IMR-90 (cell line): Measurements from ENCODE around the gene UCP3. TPM values are rescaled to one million over a fixed set of nuclear protein-coding genes. Genes with fewer than 3 reads are reported as not detected.

Experiments
- ATAC-seq: fragments of 200-7000 bp; cut with Tn5 transposase; 2 replicates; pipeline ENCODE4 v1.9.1; 2020; ENCODE audit warnings: low read depth, mild to moderate bottlenecking, moderate library complexity
- BruUV-seq: library from RNA; stranded (reverse); fragments of 400-500 nt; replicated peaks from 2 replicates; lab custom pipeline; 2021; lab: Mats Ljungman, UMichigan
- CTCF ChIA-PET: fragments of 300-600 bp; formaldehyde crosslinking; extraction: SDS; loops from one replicate; lab custom pipeline; 2021; ENCODE audit warnings: antibody characterized with exemption; lab: Yijun Ruan, JAX
- POLR2A ChIA-PET: fragments of 300-600 bp; sonication (Branson Sonifier 250); formaldehyde crosslinking; loops from one replicate; lab custom pipeline; 2022; ENCODE audit warnings: antibody characterized with exemption; ENCODE audit not compliant: unreplicated experiment; lab: Charles Lee
- DNase-seq: peaks from one replicate; pipeline ENCODE4 v3.0.0; 2013
- H2AFZ ChIP-seq: replicated peaks from 2 replicates; pipeline ENCODE3; 2013; ENCODE audit warnings: low read length, mild to moderate bottlenecking; ENCODE audit not compliant: poor library complexity
- H2AK5ac ChIP-seq: 2 replicates; pipeline ENCODE4 v1.6.1; 2013; ENCODE audit warnings: low read depth, low read length, inconsistent platforms
- H2AK9ac ChIP-seq: replicated peaks from 2 replicates; pipeline ENCODE3; 2013; ENCODE audit warnings: mild to moderate bottlenecking, low read depth, low read length, moderate library complexity; ENCODE audit not compliant: poor library complexity
- H2BK120ac ChIP-seq: 2 replicates; pipeline ENCODE4 v1.6.1; 2013; ENCODE audit warnings: low read depth, low read length, inconsistent platforms
- H2BK15ac ChIP-seq: 3 replicates; pipeline ENCODE4 v1.6.1; 2013; ENCODE audit warnings: low read depth, low read length, inconsistent platforms
- H2BK20ac ChIP-seq: 2 replicates; pipeline ENCODE4 v1.6.1; 2013; ENCODE audit warnings: low read depth, mild to moderate bottlenecking, inconsistent platforms, low read length, moderate library complexity
- H2BK5ac ChIP-seq: 2 replicates; pipeline ENCODE4 v1.6.1; 2013; ENCODE audit warnings: mild to moderate bottlenecking, low read depth, low read length, inconsistent platforms; ENCODE audit not compliant: poor library complexity, severe bottlenecking
- H3K14ac ChIP-seq: replicated peaks from 2 replicates; pipeline ENCODE4 v1.6.1; 2013; ENCODE audit warnings: low read depth, low read length, inconsistent platforms
- H3K18ac ChIP-seq: 2 replicates; pipeline ENCODE4 v1.6.1; 2013; ENCODE audit warnings: low read depth, low read length, control low read depth
- H3K23ac ChIP-seq: 2 replicates; pipeline ENCODE4 v1.6.1; 2013; ENCODE audit warnings: low read depth, low read length, inconsistent platforms
- H3K27ac ChIP-seq: 2 replicates; pipeline ENCODE4 v1.5.1; 2013; ENCODE audit warnings: mild to moderate bottlenecking, control low read depth, low read length; ENCODE audit not compliant: insufficient read depth
- H3K27me3 ChIP-seq: 2 replicates; pipeline ENCODE4 v1.6.1; 2013; ENCODE audit warnings: low read length; ENCODE audit not compliant: control insufficient read depth, insufficient read depth
- H3K36me3 ChIP-seq: 2 replicates; pipeline ENCODE4 v1.6.1; 2013; ENCODE audit warnings: low read length, mixed read lengths; ENCODE audit not compliant: control insufficient read depth, insufficient read depth
- H3K4ac ChIP-seq: 2 replicates; pipeline ENCODE4 v1.6.1; 2013; ENCODE audit warnings: low read depth, low read length, inconsistent platforms
- H3K4me1 ChIP-seq: 2 replicates; pipeline ENCODE4 v1.6.1; 2013; ENCODE audit warnings: low read length, mixed read lengths; ENCODE audit not compliant: control insufficient read depth, insufficient read depth
- H3K4me2 ChIP-seq: 2 replicates; pipeline ENCODE4 v1.6.1; 2013; ENCODE audit warnings: low read depth, mild to moderate bottlenecking, control low read depth, low read length, moderate library complexity
- H3K4me3 ChIP-seq: 2 replicates; pipeline ENCODE4 v1.5.1; 2013; ENCODE audit warnings: low read depth, mild to moderate bottlenecking, control low read depth, low read length, moderate library complexity; ENCODE audit not compliant: insufficient read depth
- H3K56ac ChIP-seq: 2 replicates; pipeline ENCODE4 v1.6.1; 2013; ENCODE audit warnings: low read length, inconsistent platforms; ENCODE audit not compliant: insufficient read depth; ENCODE audit errors: extremely low read depth
- H3K79me1 ChIP-seq, 2 experiments: 2 replicates each; pipeline ENCODE4 v1.6.1; 2013; ENCODE audit warnings: low read length in 2 of 2, inconsistent platforms in 1 of 2, low read depth in 1 of 2
- H3K9ac ChIP-seq: 2 replicates; pipeline ENCODE4 v1.6.1; 2013; ENCODE audit warnings: low read depth, low read length, control low read depth
- H3K9me1 ChIP-seq: 2 replicates; pipeline ENCODE4 v1.6.1; 2013; ENCODE audit warnings: low read length, inconsistent platforms; ENCODE audit not compliant: insufficient read depth
- H3K9me3 ChIP-seq: 2 replicates; pipeline ENCODE4 v1.6.1; 2013; ENCODE audit warnings: low read length; ENCODE audit not compliant: control insufficient read depth, insufficient read depth
- H4K20me1 ChIP-seq: 2 replicates; pipeline ENCODE4 v1.6.1; 2013; ENCODE audit warnings: low read length, inconsistent platforms; ENCODE audit not compliant: insufficient read depth
- H4K5ac ChIP-seq: 2 replicates; pipeline ENCODE4 v1.6.1; 2013; ENCODE audit warnings: mild to moderate bottlenecking, low read depth, low read length, control low read depth
- H4K8ac ChIP-seq, 2 experiments: 2 replicates each; pipeline ENCODE4 v1.6.1; 2013; ENCODE audit warnings: low read depth in 2 of 2, low read length in 2 of 2, control low read depth in 1 of 2, inconsistent platforms in 1 of 2
- H4K91ac ChIP-seq: 2 replicates; pipeline ENCODE4 v1.6.1; 2013; ENCODE audit warnings: low read depth, low read length, inconsistent platforms; ENCODE audit not compliant: insufficient read depth
- BHLHE40 ChIP-seq: fragments of 150-350 bp; IDR thresholded peaks from 2 replicates; pipeline ENCODE4 v1.6.1; 2016; ENCODE audit warnings: mild to moderate bottlenecking, low read depth, low read length
- CHD1 ChIP-seq: IDR thresholded peaks from 2 replicates; pipeline ENCODE4 v1.6.1; 2012; ENCODE audit warnings: low read depth, low read length, improper control_type of control experiment
- CTCF ChIP-seq: conservative IDR thresholded peaks from 2 replicates; pipeline ENCODE4 v1.5.1; 2012; ENCODE audit warnings: mild to moderate bottlenecking, low read depth, low read length, improper control_type of control experiment
- FOS ChIP-seq: fragments of 150-350 bp; IDR thresholded peaks from 2 replicates; pipeline ENCODE4 v1.6.1; 2016; ENCODE audit warnings: low read depth, low read length
- MAZ ChIP-seq: IDR thresholded peaks from 2 replicates; pipeline ENCODE4 v1.6.1; 2012; ENCODE audit warnings: low read depth, mild to moderate bottlenecking, low read length, improper control_type of control experiment, moderate library complexity, borderline replicate concordance
- NFE2L2 ChIP-seq: fragments of 150-350 bp; IDR thresholded peaks from 2 replicates; pipeline ENCODE4 v1.6.1; 2016; ENCODE audit warnings: low read depth, mild to moderate bottlenecking, low read length
- POLR2A ChIP-seq: IDR thresholded peaks from 2 replicates; pipeline ENCODE4 v1.6.1; 2012; ENCODE audit warnings: mild to moderate bottlenecking, low read depth, low read length
- WGBS, 2 experiments: methylation state at CpG; one replicate each; pipeline versions ENCODE4 v1.1.5 to v1.1.7; 2013; ENCODE audit warnings: missing lambda C conversion rate in 2 of 2; ENCODE audit not compliant: insufficient read length in 1 of 2; ENCODE audit errors: extremely low coverage in 2 of 2; 5-methylcytosine and 5-hydroxymethylcytosine counted together
- dilution Hi-C: fragments of 300-500 bp; cut with HindIII; formaldehyde crosslinking; loops from one replicate; pipeline ENCODE4 v1.14.3; 2018; ENCODE audit warnings: low sequenced_read_pairs; ENCODE audit not compliant: unreplicated experiment
- in situ Hi-C: fragments of 300-500 bp; cut with MboI; formaldehyde crosslinking; loops from 3 replicates; pipeline ENCODE4 v1.14.3; 2019; ENCODE audit warnings: low sequenced_read_pairs, inconsistent platforms, mixed read lengths
- intact Hi-C: fragments of 100-400 bp; cut with micrococcal nuclease; formaldehyde crosslinking; loops from 2 replicates; pipeline ENCODE4 v1.10.0; 2022
- polyA plus RNA-seq, 3 experiments: library from polyadenylated mRNA; depleted of rRNA; stranded (reverse); fragments of >200 nt; gene quantifications; 2 replicates each; pipeline ENCODE4 v1.2.3, GENCODE V29; 2012; ENCODE audit warnings: low replicate concordance in 1 of 3
- total RNA-seq: library from RNA; depleted of rRNA; stranded (reverse); fragments of >200 nt; gene quantifications from 2 replicates; pipeline ENCODE4 v1.2.3, GENCODE V29; 2012
- TF ChIP-seq, protein P1 (sequence below): fragments of 150-350 bp; IDR thresholded peaks from 2 replicates; pipeline ENCODE4 v1.6.1; 2016; ENCODE audit warnings: low read depth, mild to moderate bottlenecking, low read length, moderate library complexity, borderline replicate concordance

Gene UCP3
- total and polyA plus RNA-seq, 2 of the 4 experiments (the other 2 are of a cell fraction) = under 0.01 to 0.80 TPM

DNA sequence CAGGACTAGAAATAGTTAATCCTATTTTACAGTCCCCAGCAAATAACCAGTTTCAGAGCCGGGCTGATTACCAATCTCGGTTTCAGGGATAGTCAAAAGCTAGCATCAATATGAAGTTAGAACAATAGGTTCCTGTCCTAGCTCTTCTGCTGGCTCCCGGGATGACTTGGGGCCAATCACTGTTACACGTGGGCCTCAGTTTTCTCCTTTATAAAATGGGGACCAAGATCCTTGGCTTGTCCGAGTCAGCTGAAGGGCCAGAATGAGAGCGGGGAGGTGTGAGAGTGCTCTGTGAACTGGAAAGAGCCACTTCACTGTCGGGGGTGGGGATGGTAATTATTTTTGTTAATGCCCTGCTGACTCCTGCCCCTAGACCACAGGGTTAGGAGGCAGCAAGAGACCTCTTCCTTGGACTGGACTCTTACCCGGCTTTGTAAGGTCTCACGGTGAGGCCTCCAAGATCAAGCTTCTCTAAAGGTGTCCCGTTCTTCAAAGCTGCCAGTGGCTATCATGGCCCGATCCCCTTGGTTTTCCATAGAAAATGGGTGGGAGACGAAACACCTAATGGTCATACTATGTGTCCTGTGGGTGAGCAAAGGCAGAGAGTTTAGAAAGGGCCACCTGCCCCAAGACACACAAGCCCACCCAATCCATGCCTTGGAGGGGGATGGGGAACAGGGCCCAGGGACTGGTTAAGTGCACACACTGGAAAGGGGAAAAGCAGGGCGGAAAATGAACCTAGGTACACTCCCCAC, 27.7 kb downstream of the UCP3 start:
- Histone ChIP-seq H3K4me2 (no peak overlapping the region), H3K27ac (no peak overlapping the region), H3K9me3 (no peaks in the 10 kb centered on the region), H2BK15ac (no peak overlapping the region), H3K79me1 (0 out of 4 replicates have a peak, but pooled peaks cover 0 to 10% of the 10 kb centered on the region in 2 experiments), H3K4me3 (no peak overlapping the region), H4K5ac (no peak overlapping the region), H4K20me1 (peaks cover 3% of the 10 kb centered on the region; the same call in 1 of the 2 replicates), H3K4me1 (no peaks in the 10 kb centered on the region; the same call in 1 of the 2 replicates), H3K23ac (no peak overlapping the region), H2BK5ac (no peak overlapping the region), H2BK120ac (no peak overlapping the region), H4K91ac (no peak overlapping the region), H3K9me1 (peaks cover 9% of the 10 kb centered on the region; the same call in 1 of the 2 replicates), H2AFZ (no peak overlapping the region), H3K18ac (no peak overlapping the region), H3K9ac (no peak overlapping the region), H3K56ac (no peak overlapping the region), H2AK9ac (no peak overlapping the region), H2AK5ac (no peak overlapping the region), H3K27me3 (no peaks in the 10 kb centered on the region), H2BK20ac (no peak overlapping the region), H3K4ac (no peak overlapping the region), H3K14ac (no peak overlapping the region), H3K36me3 (no peaks in the 10 kb centered on the region), H4K8ac (no peak overlapping the region)
- ChIA-PET POLR2A (no interaction called here), CTCF (no interaction called here)
- ATAC-seq = no peak
- intact Hi-C loops (loop anchor here (10.0 kb wide), 1 partner anchor 334 kb away; the partner anchor contains the start of gene P4HA3), dilution Hi-C loops (no loop called here), in situ Hi-C loops (no loop called here)
- WGBS, 2 experiments = 83% methylated on average over 2 of the region's 13 CpGs; no CpG with 5 or more reads in 1 of the 2 experiments
- BruUV-seq = no TSS peak
- TF ChIP-seq FOS (no peak), CHD1 (no peak), NFE2L2 (no peak), CTCF (no peak), POLR2A (no peak), BHLHE40 (no peak), MAZ (no peak)
- TF ChIP-seq, protein P1, sequence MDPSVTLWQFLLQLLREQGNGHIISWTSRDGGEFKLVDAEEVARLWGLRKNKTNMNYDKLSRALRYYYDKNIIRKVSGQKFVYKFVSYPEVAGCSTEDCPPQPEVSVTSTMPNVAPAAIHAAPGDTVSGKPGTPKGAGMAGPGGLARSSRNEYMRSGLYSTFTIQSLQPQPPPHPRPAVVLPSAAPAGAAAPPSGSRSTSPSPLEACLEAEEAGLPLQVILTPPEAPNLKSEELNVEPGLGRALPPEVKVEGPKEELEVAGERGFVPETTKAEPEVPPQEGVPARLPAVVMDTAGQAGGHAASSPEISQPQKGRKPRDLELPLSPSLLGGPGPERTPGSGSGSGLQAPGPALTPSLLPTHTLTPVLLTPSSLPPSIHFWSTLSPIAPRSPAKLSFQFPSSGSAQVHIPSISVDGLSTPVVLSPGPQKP = no peak
- DNase-seq = no peak
